ENCODE measurements around the gene INPP5E.

The INPP5E gene

GRCh38 chr9:136483589-136484152 is 44.0 kb upstream of the INPP5E start (continued):
- TF ChIP-seq GLI4 (tag by site-specific recombination; IDR thresholded peaks at IDR 0.05) (no peak; the same call in 1 of the 2 replicates), CTCF (tag by site-specific recombination; IDR thresholded peaks at IDR 0.05) (no peak), ZNF513 (tag by site-specific recombination; IDR thresholded peaks at IDR 0.05) (no peak), ZNF692 (tag by site-specific recombination; IDR thresholded peaks at IDR 0.05) (peak; percentile 42), ZSCAN16 (tag by site-specific recombination; IDR thresholded peaks at IDR 0.05) (no peak)

- no peaks in the 10 kb centered on the region; the same call in 1 of the 2 replicates for H3K4me1 ChIP-seq (ENCODE audit: control insufficient read depth, insufficient read depth, low read length)
- POLR2A ChIA-PET, result interaction anchor here (1.0 to 2.1 kb wide), 4 partner anchors 73 to 245 kb away, joined by 3 to 8 read pairs (median 6); partner anchors contain the start of genes AGPAT2 and DNLZ
- H3K27ac ChIP-seq (ENCODE audit: extremely low read depth, low read depth, low read length), result peak within 1 kb of the TSS; percentile 94
- H3K9me3 ChIP-seq (ENCODE audit: control insufficient read depth, insufficient read depth, low read depth, low read length), result no peaks in the 10 kb centered on the region
- CTCF ChIA-PET, result interaction anchor here (0.8 to 9.1 kb wide), 8 partner anchors 120 to 213 kb away, joined by 3 to 360 read pairs (median 3); no protein-coding TSS in a partner anchor
- peak within 1 kb of the TSS; percentile 82 for H3K4me3 ChIP-seq (ENCODE audit: low read depth, low read length)
- peaks cover 0 to 17% of the 10 kb centered on the region in 2 experiments; a peak in 2 of 3 replicates for H3K36me3 ChIP-seq (ENCODE audit: control insufficient read depth in 2 of 2, insufficient read depth in 1 of 2, low read length in 2 of 2)
- peak; percentile 26; the same call in 1 of the 2 replicates for TF ChIP-seq OSR2 (tag by site-specific recombination; IDR thresholded peaks at IDR 0.05)
- TF ChIP-seq ZNF202 (tag by site-specific recombination; IDR thresholded peaks at IDR 0.05; ENCODE audit: borderline replicate concordance), result no peak
- peak; percentile 84 for TF ChIP-seq KLF10 (tag by site-specific recombination; IDR thresholded peaks at IDR 0.05)
- TF ChIP-seq HOXA7 (CRISPR knock-in tag; IDR thresholded peaks at IDR 0.05; ENCODE audit: borderline replicate concordance), result no peak
- TF ChIP-seq GLIS2 (tag by site-specific recombination; IDR thresholded peaks at IDR 0.05), result no peak
- TF ChIP-seq ZNF16 (tag by site-specific recombination; IDR thresholded peaks at IDR 0.05; ENCODE audit: low read depth), result no peak
- no peak for TF ChIP-seq MEIS1 (CRISPR knock-in tag; IDR thresholded peaks at IDR 0.05; ENCODE audit: borderline replicate concordance)
- no peak for TF ChIP-seq HOXC10 (CRISPR knock-in tag; IDR thresholded peaks at IDR 0.05)
- no peak for TF ChIP-seq ZNF48 (tag by site-specific recombination; IDR thresholded peaks at IDR 0.05)
- peak; percentile 43 for TF ChIP-seq SP7 (tag by site-specific recombination; IDR thresholded peaks at IDR 0.05)
- TF ChIP-seq ZNF404 (tag by site-specific recombination; IDR thresholded peaks at IDR 0.05), result no peak
- TF ChIP-seq ZNF76 (tag by site-specific recombination; IDR thresholded peaks at IDR 0.05; ENCODE audit: borderline replicate concordance, low read depth), result peak; percentile 77
- no peak for TF ChIP-seq ZNF280D (tag by site-specific recombination; IDR thresholded peaks at IDR 0.05)
- peak; percentile 53; the same call in 1 of the 2 replicates for TF ChIP-seq KLF16 (tag by site-specific recombination; IDR thresholded peaks at IDR 0.05)
- no peak for TF ChIP-seq ZNF677 (tag by site-specific recombination; IDR thresholded peaks at IDR 0.05)
- no peak for TF ChIP-seq ZNF585B (tag by site-specific recombination; IDR thresholded peaks at IDR 0.05)
- no peak for TF ChIP-seq ZNF211 (tag by site-specific recombination; IDR thresholded peaks at IDR 0.05; ENCODE audit: low read depth)
- TF ChIP-seq ZNF473 (tag by site-specific recombination; IDR thresholded peaks at IDR 0.05), result no peak
- TF ChIP-seq BCL6B (tag by site-specific recombination; IDR thresholded peaks at IDR 0.05), result no peak
- no peak for TF ChIP-seq ZNF223 (tag by site-specific recombination; IDR thresholded peaks at IDR 0.05)
These were observed 43.3 kb upstream of the INPP5E start, which contains the start of gene SEC16A for GRCh38 chr9:136482793-136483588. Gene SEC16A (minus strand): TSS chr9:136483040. CDS start chr9:136477615, 5,425 bp downstream.

All from HEK293 (cell line).